GM06990 (cell line): ENCODE measurements around the gene KIFC1.

Source experiments
- DNase-seq: peaks from one replicate; pipeline ENCODE4 v3.0.0-alpha.2; 2011; ENCODE audit not compliant: insufficient read length; ENCODE audit errors: extremely low read depth
- H3K27me3 ChIP-seq: replicated peaks from 2 replicates; pipeline ENCODE4 v1.6.0; 2011; ENCODE audit warnings: low read length; ENCODE audit not compliant: control insufficient read depth, insufficient read depth
- H3K36me3 ChIP-seq: 2 replicates; pipeline ENCODE4 v1.5.1; 2011; ENCODE audit warnings: low read length; ENCODE audit not compliant: control insufficient read depth, insufficient read depth
- H3K4me3 ChIP-seq: replicated peaks from 2 replicates; pipeline ENCODE4 v1.5.1; 2011; ENCODE audit warnings: low read depth, mild to moderate bottlenecking, control low read depth, low read length
- TF ChIP-seq, protein P1 (sequence below): IDR thresholded peaks from 2 replicates; pipeline ENCODE4 v1.5.1; 2011; ENCODE audit warnings: low read length, control low read depth, mild to moderate bottlenecking, inconsistent platforms; ENCODE audit not compliant: insufficient read depth, poor library complexity, severe bottlenecking

The KIFC1 gene

DNA sequence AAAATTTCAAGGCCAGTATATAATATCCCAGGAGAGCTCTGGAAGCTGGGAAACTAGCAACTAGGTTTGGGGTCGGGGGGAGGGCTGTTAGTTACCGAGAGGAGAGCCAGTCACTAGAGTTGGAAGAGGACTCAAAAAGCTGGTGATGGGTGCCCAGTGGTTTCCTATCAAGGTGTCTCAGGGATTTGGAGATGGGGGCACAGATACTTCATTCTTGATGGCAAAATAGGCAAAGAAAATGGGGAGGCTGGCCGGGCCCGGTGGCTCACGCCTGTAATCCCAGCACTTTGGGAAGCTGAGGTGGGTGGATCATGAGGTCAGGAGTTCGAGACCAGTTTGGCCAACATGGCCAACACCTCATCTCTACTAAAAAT, 20.0 kb downstream of the KIFC1 start:
- TF ChIP-seq, protein P1, sequence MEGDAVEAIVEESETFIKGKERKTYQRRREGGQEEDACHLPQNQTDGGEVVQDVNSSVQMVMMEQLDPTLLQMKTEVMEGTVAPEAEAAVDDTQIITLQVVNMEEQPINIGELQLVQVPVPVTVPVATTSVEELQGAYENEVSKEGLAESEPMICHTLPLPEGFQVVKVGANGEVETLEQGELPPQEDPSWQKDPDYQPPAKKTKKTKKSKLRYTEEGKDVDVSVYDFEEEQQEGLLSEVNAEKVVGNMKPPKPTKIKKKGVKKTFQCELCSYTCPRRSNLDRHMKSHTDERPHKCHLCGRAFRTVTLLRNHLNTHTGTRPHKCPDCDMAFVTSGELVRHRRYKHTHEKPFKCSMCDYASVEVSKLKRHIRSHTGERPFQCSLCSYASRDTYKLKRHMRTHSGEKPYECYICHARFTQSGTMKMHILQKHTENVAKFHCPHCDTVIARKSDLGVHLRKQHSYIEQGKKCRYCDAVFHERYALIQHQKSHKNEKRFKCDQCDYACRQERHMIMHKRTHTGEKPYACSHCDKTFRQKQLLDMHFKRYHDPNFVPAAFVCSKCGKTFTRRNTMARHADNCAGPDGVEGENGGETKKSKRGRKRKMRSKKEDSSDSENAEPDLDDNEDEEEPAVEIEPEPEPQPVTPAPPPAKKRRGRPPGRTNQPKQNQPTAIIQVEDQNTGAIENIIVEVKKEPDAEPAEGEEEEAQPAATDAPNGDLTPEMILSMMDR: no peak
- Histone ChIP-seq H3K36me3 (peaks cover 16% of the 10 kb centered on the region), H3K27me3 (no peaks in the 10 kb centered on the region), H3K4me3 (peak overlapping the region; percentile 73)
- DNase-seq: no peak

DNA sequence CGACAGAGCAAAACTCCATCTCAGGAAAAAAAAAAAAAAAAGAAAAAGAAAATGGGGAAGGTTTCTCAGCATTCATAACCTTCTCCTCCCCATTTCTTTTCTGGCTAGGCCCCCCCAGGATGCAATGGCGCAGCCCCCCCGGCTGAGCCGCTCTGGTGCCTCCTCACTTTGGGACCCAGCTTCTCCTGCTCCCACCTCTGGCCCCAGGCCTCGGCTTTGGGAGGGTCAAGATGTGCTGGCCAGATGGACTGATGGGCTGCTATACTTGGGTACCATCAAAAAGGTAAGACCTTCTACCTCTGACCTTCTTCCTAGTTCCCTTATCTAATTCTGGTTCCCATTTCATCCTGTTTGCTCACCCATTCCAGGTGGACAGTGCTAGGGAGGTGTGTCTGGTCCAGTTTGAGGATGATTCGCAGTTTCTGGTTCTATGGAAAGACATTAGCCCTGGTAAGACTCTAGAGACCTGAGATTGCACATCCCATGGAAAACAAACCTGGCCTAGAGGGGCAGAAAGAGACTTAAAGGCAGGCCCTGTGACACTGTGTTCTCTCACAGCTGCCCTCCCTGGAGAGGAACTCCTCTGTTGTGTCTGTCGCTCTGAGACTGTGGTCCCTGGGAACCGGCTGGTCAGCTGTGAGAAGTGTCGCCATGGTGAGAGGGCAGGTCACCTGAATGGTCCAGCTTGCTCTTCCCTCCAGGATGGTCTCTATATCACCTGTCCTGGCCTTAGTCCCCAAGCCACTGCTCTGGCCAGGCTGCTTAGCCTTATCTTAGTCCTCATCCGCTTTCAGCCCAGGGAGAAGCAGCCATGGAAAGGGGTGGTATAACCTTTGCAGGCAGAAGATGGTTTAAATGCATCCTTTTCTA, 20.8 kb downstream of the KIFC1 start:
- DNase-seq: no peak
- Histone ChIP-seq H3K4me3 (no peak overlapping the region), H3K27me3 (no peaks in the 10 kb centered on the region), H3K36me3 (peaks cover 16% of the 10 kb centered on the region)
- TF ChIP-seq, protein P1: no peak

DNA sequence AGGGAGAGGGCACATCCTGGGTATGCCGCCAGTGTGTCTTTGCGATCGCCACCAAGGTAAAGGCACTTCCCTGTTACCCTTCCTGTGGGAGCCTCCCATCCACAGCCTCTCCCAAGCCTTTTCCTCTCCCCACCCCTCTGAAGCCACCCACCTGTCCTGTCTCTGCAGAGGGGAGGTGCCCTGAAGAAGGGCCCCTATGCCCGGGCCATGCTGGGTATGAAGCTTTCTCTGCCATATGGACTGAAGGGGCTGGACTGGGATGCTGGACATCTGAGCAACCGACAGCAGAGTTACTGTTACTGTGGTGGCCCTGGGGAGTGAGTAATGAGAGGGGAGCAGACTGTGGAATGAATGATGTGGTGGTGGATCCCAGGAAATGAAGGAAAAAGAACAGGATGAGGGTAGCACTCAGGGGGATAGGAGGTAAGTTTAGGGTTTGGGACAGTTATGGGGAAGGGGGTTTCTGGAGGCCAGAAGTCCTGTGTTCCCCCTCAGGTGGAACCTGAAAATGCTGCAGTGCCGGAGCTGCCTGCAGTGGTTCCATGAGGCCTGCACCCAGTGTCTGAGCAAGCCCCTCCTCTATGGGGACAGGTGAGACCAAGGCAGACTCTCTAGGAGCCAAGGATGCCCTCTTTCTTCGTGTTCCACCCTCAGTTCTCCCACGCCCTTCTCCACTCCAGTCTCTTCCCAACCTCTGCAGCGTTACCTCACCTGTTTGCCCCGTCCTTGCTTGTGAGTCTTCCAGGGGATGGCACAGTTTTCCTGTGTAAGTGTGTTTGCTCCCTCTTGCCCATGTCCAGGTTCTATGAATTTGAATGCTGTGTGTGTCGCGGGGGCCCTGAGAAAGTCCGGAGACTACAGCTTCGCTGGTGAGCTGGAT, 21.9 kb downstream of the KIFC1 start:
- TF ChIP-seq, protein P1: no peak
- Histone ChIP-seq H3K36me3 (peaks cover 14% of the 10 kb centered on the region), H3K27me3 (no peaks in the 10 kb centered on the region), H3K4me3 (no peak overlapping the region)
- DNase-seq: no peak

DNA sequence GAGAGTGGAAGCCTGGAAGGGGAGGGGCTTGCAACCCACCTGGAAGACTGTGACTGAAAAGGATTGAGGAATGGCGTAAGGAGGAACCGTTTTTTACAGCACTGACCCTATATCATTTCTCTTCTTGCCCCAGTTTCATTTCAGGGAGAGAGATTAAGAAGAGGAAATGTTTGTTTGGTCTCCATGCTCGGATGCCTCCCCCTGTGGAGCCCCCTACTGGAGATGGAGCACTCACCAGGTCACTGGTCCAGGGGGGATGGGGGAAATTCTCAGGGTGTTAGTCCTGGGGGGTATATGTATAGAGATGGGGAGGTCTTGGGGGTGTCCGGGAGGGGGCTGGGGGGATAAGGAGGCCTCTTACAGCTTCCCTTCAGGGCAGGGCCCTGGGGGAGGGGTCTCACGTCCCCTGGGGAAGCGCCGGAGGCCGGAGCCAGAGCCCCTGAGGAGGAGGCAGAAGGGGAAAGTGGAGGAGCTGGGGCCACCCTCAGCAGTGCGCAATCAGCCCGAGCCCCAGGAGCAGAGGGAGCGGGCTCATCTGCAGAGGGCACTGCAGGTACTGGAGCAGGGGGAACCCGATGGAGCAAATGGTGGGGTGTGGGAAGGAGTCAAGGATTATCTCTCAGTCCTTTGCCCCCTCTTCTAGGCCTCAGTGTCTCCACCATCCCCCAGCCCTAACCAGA, 23.1 kb downstream of the KIFC1 start:
- TF ChIP-seq, protein P1: peak; percentile 54
- Histone ChIP-seq H3K27me3 (no peaks in the 10 kb centered on the region), H3K36me3 (peaks cover 12% of the 10 kb centered on the region), H3K4me3 (no peak overlapping the region)
- DNase-seq: no peak

DNA sequence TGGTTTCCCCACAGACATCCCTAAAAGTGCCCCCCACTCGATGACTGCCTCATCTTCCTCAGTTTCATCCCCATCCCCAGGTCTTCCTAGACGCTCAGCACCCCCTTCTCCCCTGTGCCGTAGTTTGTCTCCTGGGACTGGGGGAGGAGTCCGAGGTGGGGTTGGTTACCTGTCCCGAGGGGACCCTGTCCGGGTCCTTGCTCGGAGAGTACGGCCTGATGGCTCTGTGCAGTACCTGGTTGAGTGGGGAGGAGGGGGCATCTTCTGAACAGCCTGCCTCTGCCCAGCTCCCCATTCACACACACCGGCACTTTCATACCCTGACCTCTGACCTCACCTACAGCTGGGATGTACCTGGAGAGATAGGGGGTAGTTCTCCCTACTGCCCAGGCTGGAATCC, 24.2 kb downstream of the KIFC1 start:
- TF ChIP-seq, protein P1: no peak
- DNase-seq: no peak
- Histone ChIP-seq H3K4me3 (peak overlapping the region; percentile 81), H3K36me3 (peaks cover 12% of the 10 kb centered on the region), H3K27me3 (no peaks in the 10 kb centered on the region)
